8988T (cell line): Measurements from ENCODE around the gene ZNF264.
"Not testable (repeated sequence)": the region's sequence is repeated elsewhere in the genome, so short reads cannot be mapped to it uniquely, and the experiment has no call there.

ENCODE experiments used
- DNase-seq: peaks from one replicate; pipeline ENCODE4 v3.0.0; 2011

ZNF264 gene

GRCh38 chr19:57248646-57249045 is 57.3 kb downstream of the ZNF264 start:
- DNase-seq, result no peak

DNA sequence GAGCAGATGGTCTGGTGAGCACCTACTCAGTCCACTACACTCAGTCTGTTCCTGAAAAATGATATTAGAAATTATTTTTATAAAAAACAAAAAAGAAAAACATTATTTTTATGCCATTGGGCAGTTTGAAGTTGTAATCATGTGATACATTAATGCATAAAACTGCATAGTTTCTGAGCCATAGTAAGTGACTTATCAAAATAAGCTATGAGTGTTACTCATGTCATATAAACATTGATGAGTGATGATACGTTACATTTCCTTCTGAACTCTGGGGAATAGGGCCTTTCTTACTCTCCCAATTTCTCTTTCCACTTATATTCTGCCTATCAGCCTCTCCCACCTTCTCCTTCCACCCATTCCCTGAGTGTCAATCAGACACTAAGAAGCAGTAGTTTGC is 58.0 kb downstream of the ZNF264 start:
- DNase-seq, result no peak

- not testable (repeated sequence) for DNase-seq
Observed at GRCh38 chr19:57253767-57254166, 62.5 kb downstream of the ZNF264 start.

DNA sequence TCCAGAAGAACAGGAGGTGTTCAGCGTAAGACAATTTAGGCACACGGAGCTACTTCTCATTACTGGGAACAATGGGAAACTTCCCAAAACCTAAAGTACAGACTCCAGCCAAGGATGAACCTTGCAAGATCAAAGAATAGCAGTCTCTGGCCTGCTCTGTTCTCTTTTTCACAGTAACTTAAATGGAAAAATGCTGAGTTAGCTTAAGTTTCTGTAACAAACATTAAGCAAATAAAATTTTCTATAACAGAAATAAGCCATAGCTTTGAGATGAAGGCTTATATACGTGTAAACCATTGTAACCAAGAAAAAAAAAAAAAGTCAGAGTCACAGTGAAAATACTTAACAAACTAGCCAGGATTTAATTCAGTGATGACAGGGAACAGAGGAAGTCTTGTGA is 70.7 kb downstream of the ZNF264 start:
- DNase-seq, result no peak

- DNase-seq, result no peak
Observed at GRCh38 chr19:57263244-57263741, 72.0 kb downstream of the ZNF264 start.

- no peak for DNase-seq
Observed at GRCh38 chr19:57267291-57267690, 76.0 kb downstream of the ZNF264 start.

- DNase-seq, result no peak
Observed at GRCh38 chr19:57269515-57270250, 78.4 kb downstream of the ZNF264 start.

GRCh38 chr19:57271280-57271679 is 80.0 kb downstream of the ZNF264 start:
- DNase-seq, result no peak
